Small intestine (tissue), 7 donors: Measurements from ENCODE around the gene BCL2L12. TPM values are rescaled to one million over a fixed set of nuclear protein-coding genes. Genes with fewer than 3 reads are reported as not detected.

Experiments used
- DNase-seq, 2 donors: peaks; one replicate each; pipeline versions ENCODE4 v3.0.0 to v3.0.0-alpha.2; 2013
- FAIRE-seq: peaks from 2 replicates; lab custom pipeline; 2012; peaks lifted over from hg19 to GRCh38; lab: Jason Lieb, UNC
- H3K27ac ChIP-seq, 3 donors: one replicate each; pipeline ENCODE4 v1.5.1; 2013; ENCODE audit warnings: low read length in 2 of 3, mild to moderate bottlenecking in 2 of 3, control low read depth in 1 of 3, inconsistent platforms in 1 of 3, low read depth in 1 of 3, moderate library complexity in 1 of 3
- H3K27me3 ChIP-seq, 3 donors: one replicate each; pipeline ENCODE4 v1.6.1; 2013; ENCODE audit warnings: low read length in 3 of 3, inconsistent platforms in 1 of 3; ENCODE audit not compliant: control insufficient read depth in 3 of 3, insufficient read depth in 3 of 3
- H3K36me3 ChIP-seq, 3 donors: one replicate each; pipeline ENCODE4 v1.6.1; 2013; ENCODE audit warnings: low read length in 3 of 3, inconsistent platforms in 1 of 3, low read depth in 1 of 3, mild to moderate bottlenecking in 1 of 3, moderate library complexity in 1 of 3; ENCODE audit not compliant: control insufficient read depth in 3 of 3, insufficient read depth in 2 of 3
- H3K4me1 ChIP-seq, 3 donors: one replicate each; pipeline ENCODE4 v1.6.1; 2013; ENCODE audit warnings: low read length in 2 of 3, inconsistent platforms in 1 of 3, low read depth in 1 of 3, mild to moderate bottlenecking in 1 of 3, moderate library complexity in 1 of 3; ENCODE audit not compliant: control insufficient read depth in 3 of 3, insufficient read depth in 2 of 3
- H3K4me3 ChIP-seq, 3 donors: one replicate each; pipeline ENCODE4 v1.5.1; 2013; ENCODE audit warnings: low read length in 3 of 3, control low read depth in 1 of 3, inconsistent platforms in 1 of 3, low read depth in 1 of 3, mild to moderate bottlenecking in 1 of 3, moderate library complexity in 1 of 3
- H3K9me3 ChIP-seq, 2 donors: one replicate each; pipeline ENCODE4 v1.6.1; 2013; ENCODE audit warnings: low read depth in 1 of 2, low read length in 1 of 2; ENCODE audit not compliant: control insufficient read depth in 2 of 2, insufficient read depth in 1 of 2
- WGBS, 3 donors: extraction: QIAGEN DNeasy Blood & Tissue Kit; methylation state at CpG; one replicate each; pipeline ENCODE4 v1.1.7; 2013; 5-methylcytosine and 5-hydroxymethylcytosine counted together
- polyA plus RNA-seq, 4 donors: library from polyadenylated mRNA; stranded (reverse) in 3 of 4; unstranded in 1 of 4; fragments of 200-250 nt in 3 of 4; fragments of 120-200 nt in 1 of 4; gene quantifications; one replicate each; pipeline versions ENCODE4 v1.2.1 to v1.2.3, GENCODE V29; 2013
- donor health status: healthy with polysubstance abuse.
- donor health status: control.
- donor health status: control.
- donor health status: Bipolar disorder and iron deficiency.
- donor health status: healthy.

The BCL2L12 gene
- polyA plus RNA-seq, 4 donors: 11.2 to 36.6 (median 17.1) TPM

GRCh38 chr19:49646586-49646985 lies 19.1 kb upstream of the BCL2L12 start:
- H3K36me3 ChIP-seq: peaks cover 8 to 62% (median 12%) of the 10 kb centered on the region in 3 donors
- H3K4me1 ChIP-seq: peaks cover 0 to 15% (median 3%) of the 10 kb centered on the region in 3 donors
- DNase-seq (no peak), FAIRE-seq (no peak)
- no peaks in the 10 kb centered on the region for H3K9me3 ChIP-seq
- H3K27ac ChIP-seq: no peak overlapping the region
- no peaks in the 10 kb centered on the region for H3K27me3 ChIP-seq
- WGBS, 3 donors: 92 to 96% (median 94%) methylated on average over 17 of the region's 17 CpGs
- no peak overlapping the region for H3K4me3 ChIP-seq

GRCh38 chr19:49651029-49651819 lies 14.5 kb upstream of the BCL2L12 start:
- no peak for DNase-seq
- H3K27ac ChIP-seq: no peak overlapping the region
- peaks cover 24 to 86% (median 29%) of the 10 kb centered on the region in 3 donors for H3K36me3 ChIP-seq
- no peaks in the 10 kb centered on the region for H3K27me3 ChIP-seq
- H3K9me3 ChIP-seq: no peaks in the 10 kb centered on the region
- no peak for FAIRE-seq
- H3K4me1 ChIP-seq: no peaks in the 10 kb centered on the region
- no peak overlapping the region for H3K4me3 ChIP-seq
- 96 to 98% (median 98%) methylated on average over 63 to 72 of the region's 72 CpGs for WGBS, 3 donors

- H3K36me3 ChIP-seq: peaks cover 23 to 86% (median 24%) of the 10 kb centered on the region in 3 donors
- 97 to 98% (median 98%) methylated on average over 68 to 110 of the region's 110 CpGs for WGBS, 3 donors
- H3K4me3 ChIP-seq: no peak overlapping the region
- no peaks in the 10 kb centered on the region for H3K27me3 ChIP-seq
- DNase-seq: no peak
- H3K9me3 ChIP-seq: no peaks in the 10 kb centered on the region
- no peaks in the 10 kb centered on the region for H3K4me1 ChIP-seq
- FAIRE-seq: no peak
- H3K27ac ChIP-seq: no peak overlapping the region
These were observed 13.7 kb upstream of the BCL2L12 start for GRCh38 chr19:49651820-49652550.

GRCh38 chr19:49652551-49653465 lies 12.9 kb upstream of the BCL2L12 start:
- 95 to 96% (median 96%) methylated on average over 53 to 58 of the region's 58 CpGs for WGBS, 3 donors
- no peak overlapping the region for H3K27ac ChIP-seq

GRCh38 chr19:49653466-49653806 lies 12.3 kb upstream of the BCL2L12 start:
- Histone ChIP-seq H3K4me1 (no peaks in the 10 kb centered on the region), H3K4me3 (no peak overlapping the region), H3K36me3 (peaks cover 23 to 85% (median 29%) of the 10 kb centered on the region in 3 donors), H3K27me3 (no peaks in the 10 kb centered on the region), H3K27ac (no peak overlapping the region), H3K9me3 (no peaks in the 10 kb centered on the region)
- FAIRE-seq: no peak
- WGBS, 3 donors: 89 to 92% (median 90%) methylated on average over 13 of the region's 13 CpGs
- no peak for DNase-seq

More at GRCh38 chr19:49652551-49653465, 12.9 kb upstream of the BCL2L12 start:
- Histone ChIP-seq H3K4me1 (no peaks in the 10 kb centered on the region), H3K4me3 (no peak overlapping the region), H3K27me3 (no peaks in the 10 kb centered on the region), H3K9me3 (no peaks in the 10 kb centered on the region), H3K36me3 (peaks cover 23 to 85% (median 24%) of the 10 kb centered on the region in 3 donors)
- no peak for FAIRE-seq
- no peak for DNase-seq

- peaks cover 30 to 90% (median 31%) of the 10 kb centered on the region in 3 donors for H3K36me3 ChIP-seq
- no peak overlapping the region for H3K27ac ChIP-seq
- WGBS, 3 donors: 84 to 88% (median 84%) methylated on average over 10 of the region's 10 CpGs
These were observed 11.2 kb upstream of the BCL2L12 start for GRCh38 chr19:49654581-49654980.

GRCh38 chr19:49655570-49656455 lies 9.9 kb upstream of the BCL2L12 start:
- 87 to 90% (median 88%) methylated on average over 23 of the region's 23 CpGs for WGBS, 3 donors
- FAIRE-seq (no peak), DNase-seq (no peak)
- H3K27ac ChIP-seq: no peak overlapping the region
- H3K36me3 ChIP-seq: peaks cover 31 to 91% (median 31%) of the 10 kb centered on the region in 3 donors
- no peaks in the 10 kb centered on the region for H3K9me3 ChIP-seq
- H3K27me3 ChIP-seq: no peaks in the 10 kb centered on the region
- no peak overlapping the region for H3K4me3 ChIP-seq
- H3K4me1 ChIP-seq: no peaks in the 10 kb centered on the region

More at GRCh38 chr19:49654581-49654980, 11.2 kb upstream of the BCL2L12 start:
- Histone ChIP-seq H3K4me3 (no peak overlapping the region), H3K9me3 (no peaks in the 10 kb centered on the region), H3K4me1 (no peaks in the 10 kb centered on the region), H3K27me3 (no peaks in the 10 kb centered on the region)
- FAIRE-seq (no peak), DNase-seq (no peak)
